Left lung (tissue), 10 donors: ENCODE data around the gene PTPRN2. TPM values are rescaled to one million over a fixed set of nuclear protein-coding genes. Genes with fewer than 3 reads are reported as not detected.

Source experiments
- ATAC-seq: fragments of 200-7000 bp; cut with Tn5 transposase; one replicate; pipeline ENCODE4 v1.9.1; 2020; ENCODE audit warnings: moderate library complexity
- DNase-seq, 4 donors: peaks; one replicate each; pipeline ENCODE4 v3.0.0-alpha.2; 2013 to 2020
- H3K27ac ChIP-seq, 2 donors: fragments of 200-600 bp; sonication (generic) in 1 of 2; one replicate each; pipeline versions ENCODE4 v1.5.0 to v1.8.0; 2020 to 2021
- H3K27me3 ChIP-seq, 2 donors: fragments of 200-600 bp; sonication (generic) in 1 of 2; one replicate each; pipeline versions ENCODE4 v1.5.0 to v1.8.0; 2020 to 2021
- H3K36me3 ChIP-seq, 2 donors: fragments of 200-600 bp; sonication (generic) in 1 of 2; one replicate each; pipeline versions ENCODE4 v1.5.0 to v1.8.0; 2020 to 2021
- H3K4me1 ChIP-seq, 2 donors: fragments of 200-600 bp; one replicate each; pipeline ENCODE4 v1.8.0; 2021
- H3K4me3 ChIP-seq, 2 donors: fragments of 200-600 bp; sonication (generic) in 1 of 2; one replicate each; pipeline versions ENCODE4 v1.5.0 to v1.8.0; 2020 to 2021; ENCODE audit warnings: mild to moderate bottlenecking in 1 of 2
- H3K9me3 ChIP-seq, 2 donors: fragments of 200-600 bp; sonication (generic) in 1 of 2; one replicate each; pipeline versions ENCODE4 v1.5.0 to v1.8.0; 2020 to 2021
- CTCF ChIP-seq, 2 donors: fragments of 200-600 bp; sonication (generic) in 1 of 2; IDR thresholded peaks; one replicate each; pipeline versions ENCODE4 v1.5.0 to v1.8.0; 2021; ENCODE audit warnings: antibody characterized with exemption in 2 of 2
- intact Hi-C, 2 donors: fragments of 100-400 bp; cut with DNase I; formaldehyde crosslinking; loops; one replicate each; pipeline versions ENCODE4 v1.11.2 to v1.14.2; 2022
- polyA plus RNA-seq, 6 donors: library from polyadenylated mRNA; unstranded; fragments of 120-200 nt; gene quantifications; one replicate each; pipeline ENCODE4 v1.2.1, GENCODE V29; 2013; ENCODE audit not compliant: insufficient read length in 6 of 6
- total RNA-seq, 2 donors: library from RNA; stranded (reverse); fragmentation: NEBNext Ultra II Directional; extraction: Animal tissue kit (Norgen Biotek cat#: 25700); gene quantifications; one replicate each; pipeline ENCODE4 v1.2.1, GENCODE V29; 2021
- donor health status: DM: no; HTN: yes; CAD: no.
- donor health status: DM: no; HTN: no; CAD: no.

PTPRN2 gene
- total and polyA plus RNA-seq, 8 donors, result 4.0 to 7.8 (median 6.8) TPM

- H3K4me1 ChIP-seq, result no peaks in the 10 kb centered on the region
- no peaks in the 10 kb centered on the region for H3K9me3 ChIP-seq
- intact Hi-C loops, result no loop called here
- H3K27me3 ChIP-seq, result peaks cover 0 to 30% of the 10 kb centered on the region in 2 donors
- no peaks in the 10 kb centered on the region for H3K36me3 ChIP-seq
- no peak for DNase-seq
- no peak for TF ChIP-seq CTCF (IDR thresholded peaks at IDR 0.05)
- no peak overlapping the region for H3K27ac ChIP-seq
- no peak for ATAC-seq
- H3K4me3 ChIP-seq, result no peak overlapping the region
Observed at GRCh38 chr7:157496416-157497275, 1091.0 kb downstream of the PTPRN2 start.

GRCh38 chr7:157495594-157495993 lies 1092.0 kb downstream of the PTPRN2 start:
- peaks cover 0 to 30% of the 10 kb centered on the region in 2 donors for H3K27me3 ChIP-seq
- no peak overlapping the region for H3K4me3 ChIP-seq
- H3K4me1 ChIP-seq, result no peaks in the 10 kb centered on the region
- no peaks in the 10 kb centered on the region for H3K36me3 ChIP-seq
- no peak overlapping the region for H3K27ac ChIP-seq
- no peak for TF ChIP-seq CTCF (IDR thresholded peaks at IDR 0.05)
- ATAC-seq, result no peak
- H3K9me3 ChIP-seq, result no peaks in the 10 kb centered on the region
- no peak for DNase-seq
- intact Hi-C loops, result no loop called here

- ATAC-seq, result no peak
- no peaks in the 10 kb centered on the region for H3K4me1 ChIP-seq
- intact Hi-C loops, result no loop called here
- TF ChIP-seq CTCF (IDR thresholded peaks at IDR 0.05), result no peak
- no peak for DNase-seq
- peaks cover 0 to 30% of the 10 kb centered on the region in 2 donors for H3K27me3 ChIP-seq
- H3K36me3 ChIP-seq, result no peaks in the 10 kb centered on the region
- no peak overlapping the region for H3K4me3 ChIP-seq
- H3K27ac ChIP-seq, result no peak overlapping the region
- no peaks in the 10 kb centered on the region for H3K9me3 ChIP-seq
Observed at GRCh38 chr7:157495177-157495553, 1092.5 kb downstream of the PTPRN2 start.

- H3K27ac ChIP-seq, result no peak overlapping the region
- ATAC-seq (no peak), DNase-seq (no peak)
- intact Hi-C loops, result no loop called here
- H3K4me1 ChIP-seq, result no peaks in the 10 kb centered on the region
- no peak for TF ChIP-seq CTCF (IDR thresholded peaks at IDR 0.05)
- no peaks in the 10 kb centered on the region for H3K36me3 ChIP-seq
- H3K9me3 ChIP-seq, result no peaks in the 10 kb centered on the region
- peaks cover 0 to 30% of the 10 kb centered on the region in 2 donors for H3K27me3 ChIP-seq
- H3K4me3 ChIP-seq, result no peak overlapping the region
Observed at GRCh38 chr7:157494506-157495176, 1093.0 kb downstream of the PTPRN2 start.

GRCh38 chr7:157493776-157494175 lies 1093.8 kb downstream of the PTPRN2 start:
- Histone ChIP-seq H3K27me3 (peaks cover 0 to 27% of the 10 kb centered on the region in 2 donors), H3K9me3 (no peaks in the 10 kb centered on the region), H3K27ac (no peak overlapping the region), H3K4me3 (no peak overlapping the region), H3K36me3 (no peaks in the 10 kb centered on the region), H3K4me1 (no peaks in the 10 kb centered on the region)
- ATAC-seq (no peak), DNase-seq (no peak)
- intact Hi-C loops, result no loop called here
- no peak for TF ChIP-seq CTCF (IDR thresholded peaks at IDR 0.05)
